Subcutaneous adipose tissue (tissue), 4 donors: ENCODE results near the gene PIP5K1B. TPM values are rescaled to one million over a fixed set of nuclear protein-coding genes. Genes with fewer than 3 reads are reported as not detected.

Source experiments
- CTCF ChIP-seq: fragments of 450-650 bp; IDR thresholded peaks from one replicate; pipeline ENCODE4 v1.5.1; 2016; ENCODE audit warnings: low read depth, mild to moderate bottlenecking, control low read depth, antibody characterized with exemption, moderate library complexity
- total RNA-seq, 4 donors: library from RNA; depleted of rRNA; stranded (reverse); fragments of >200 nt; gene quantifications; one replicate each; pipeline ENCODE4 v1.1.0, GENCODE V29; 2016

PIP5K1B gene
- total RNA-seq, 4 donors from 2014 or later = 0.88 to 4.4 (median 1.4) TPM

- no peak for TF ChIP-seq CTCF
Observed at GRCh38 chr9:68941780-68942459, 236.9 kb downstream of the PIP5K1B start.

GRCh38 chr9:68942790-68943189, 237.8 kb downstream of the PIP5K1B start:
- no peak for TF ChIP-seq CTCF

- no peak for TF ChIP-seq CTCF
Observed at GRCh38 chr9:68947015-68947414, 242.0 kb downstream of the PIP5K1B start.

GRCh38 chr9:68947842-68948569, 243.0 kb downstream of the PIP5K1B start:
- no peak for TF ChIP-seq CTCF

GRCh38 chr9:68949271-68950000, 244.4 kb downstream of the PIP5K1B start:
- TF ChIP-seq CTCF = no peak

- no peak for TF ChIP-seq CTCF
Observed at GRCh38 chr9:68950188-68950587, 245.1 kb downstream of the PIP5K1B start.

GRCh38 chr9:68950689-68951088, 245.6 kb downstream of the PIP5K1B start:
- no peak for TF ChIP-seq CTCF
